CD4-positive, CD25-positive, alpha-beta regulatory T cell (primary cell): ENCODE measurements around the gene TUBE1. TPM values are rescaled to one million over a fixed set of nuclear protein-coding genes. Genes with fewer than 3 reads are reported as not detected.

Source experiments
- ATAC-seq, 2 donors: fragments of 150-1000 bp; cut with Tn5 transposase; one replicate each; pipeline ENCODE4 v1.10.0; 2021; ENCODE audit warnings: low read depth in 2 of 2, moderate number of reproducible peaks in 2 of 2, moderate library complexity in 1 of 2
- DNase-seq, 3 donors: peaks; one replicate each; pipeline versions ENCODE4 v3.0.0 to v3.0.0-alpha.2; 2012 to 2022; ENCODE audit warnings: mixed read lengths in 1 of 3
- H3K27ac ChIP-seq: one replicate; pipeline ENCODE4 v1.7.0; 2013; ENCODE audit warnings: mild to moderate bottlenecking, low read length; ENCODE audit not compliant: insufficient read depth, poor library complexity, severe bottlenecking
- H3K27me3 ChIP-seq: one replicate; pipeline ENCODE4 v1.7.0; 2013; ENCODE audit warnings: low read length; ENCODE audit not compliant: control insufficient read depth, insufficient read depth
- H3K36me3 ChIP-seq: one replicate; pipeline ENCODE4 v1.7.0; 2013; ENCODE audit warnings: mild to moderate bottlenecking, low read length, moderate library complexity; ENCODE audit not compliant: control insufficient read depth, insufficient read depth
- H3K4me1 ChIP-seq: 2 replicates; pipeline ENCODE4 v1.7.0; 2013; ENCODE audit warnings: mild to moderate bottlenecking, low read length; ENCODE audit not compliant: insufficient read depth, control insufficient read depth, poor library complexity, severe bottlenecking
- H3K4me3 ChIP-seq: one replicate; pipeline ENCODE4 v1.7.0; 2013; ENCODE audit warnings: low read depth, mild to moderate bottlenecking, low read length, moderate library complexity
- H3K9me3 ChIP-seq, 2 experiments: 1 replicate in 1 of 2; 2 replicates in 1 of 2; pipeline ENCODE4 v1.7.0; 2013; ENCODE audit warnings: low read length in 2 of 2, mild to moderate bottlenecking in 1 of 2, moderate library complexity in 1 of 2; ENCODE audit not compliant: control insufficient read depth in 2 of 2
- H3K27ac Mint-ChIP-seq, 3 donors: one replicate each; pipeline ENCODE4 v1.8.0; 2020 to 2022; ENCODE audit warnings: mild to moderate bottlenecking in 3 of 3, mixed read lengths in 3 of 3, moderate library complexity in 2 of 3
- H3K27me3 Mint-ChIP-seq: one replicate; pipeline ENCODE4 v1.8.0; 2022; ENCODE audit warnings: mild to moderate bottlenecking, mixed read lengths
- H3K36me3 Mint-ChIP-seq: one replicate; pipeline ENCODE4 v1.8.0; 2020; ENCODE audit warnings: mixed read lengths
- H3K4me1 Mint-ChIP-seq, 4 donors: one replicate each; pipeline ENCODE4 v1.8.0; 2020 to 2022; ENCODE audit warnings: mixed read lengths in 4 of 4, mild to moderate bottlenecking in 1 of 4
- H3K4me3 Mint-ChIP-seq, 4 donors: one replicate each; pipeline ENCODE4 v1.8.0; 2020 to 2022; ENCODE audit warnings: mild to moderate bottlenecking in 4 of 4, mixed read lengths in 4 of 4, moderate library complexity in 3 of 4
- H3K9me3 Mint-ChIP-seq, 7 donors: one replicate each; pipeline ENCODE4 v1.8.0; 2020 to 2022; ENCODE audit warnings: mixed read lengths in 7 of 7, mild to moderate bottlenecking in 3 of 7, moderate library complexity in 2 of 7
- polyA plus RNA-seq, 4 donors: library from polyadenylated mRNA; unstranded; fragments of 300-500 nt; fragmentation: Illumina TruSeq; gene quantifications; one replicate each; pipeline ENCODE4 v1.2.3, GENCODE V29; 2021
- total RNA-seq: library from RNA; stranded (reverse); gene quantifications from one replicate; pipeline ENCODE4 v1.2.3, GENCODE V29; 2022

Gene TUBE1
- total and polyA plus RNA-seq, 5 donors from 2014 or later: 11.5 to 21.4 (median 13.1) TPM

DNA sequence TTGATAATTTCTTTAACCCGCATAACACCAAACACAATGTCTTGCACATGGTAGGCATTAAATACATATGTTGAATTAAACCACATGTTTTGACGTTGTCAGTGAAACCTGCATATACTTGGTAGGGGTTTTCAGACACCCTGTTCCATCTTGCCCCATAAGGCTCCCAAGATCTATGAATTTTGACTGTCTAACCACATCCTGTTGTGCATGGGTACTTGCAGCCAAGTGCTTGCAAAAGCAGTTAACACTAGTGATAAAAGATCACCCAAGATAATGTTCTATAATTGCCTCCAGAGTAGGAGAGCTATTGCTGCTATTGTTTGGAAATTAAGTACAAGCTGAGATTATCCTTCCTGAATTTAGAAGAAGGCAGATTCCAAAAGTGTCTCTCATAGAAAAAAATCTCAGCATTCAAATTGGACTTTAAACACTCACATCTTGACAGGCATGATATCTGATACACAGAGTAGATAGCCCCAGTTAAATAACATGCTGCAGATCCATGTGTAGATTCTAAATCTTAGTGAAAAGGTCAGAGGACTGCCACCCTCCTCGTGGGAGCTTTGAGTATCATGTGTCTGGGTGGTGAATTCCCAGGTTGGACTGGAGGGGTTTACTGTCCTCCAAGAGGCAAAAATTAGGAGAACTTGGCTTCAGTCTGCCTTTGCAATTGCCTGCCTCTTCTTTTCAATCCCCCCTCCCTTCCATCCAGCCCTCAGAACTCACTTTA lies 59.2 kb downstream of the TUBE1 start:
- Mint-ChIP-seq H3K27me3 (no peaks in the 10 kb centered on the region), H3K4me3 (peak overlapping the region; percentile 65 to 81 (median 79)), H3K36me3 (peaks cover 11% of the 10 kb centered on the region), H3K27ac (peak overlapping the region; percentile 93 to 96 (median 95)), H3K4me1 (peaks cover 24 to 74% (median 56%) of the 10 kb centered on the region in 4 donors), H3K9me3 (peaks cover 0 to 17% (median 6%) of the 10 kb centered on the region in 7 donors)
- Histone ChIP-seq H3K36me3 (no peaks in the 10 kb centered on the region), H3K27ac (peak overlapping the region; percentile 81), H3K4me1 (peaks cover 51% of the 10 kb centered on the region), H3K9me3 (no peaks in the 10 kb centered on the region), H3K27me3 (no peaks in the 10 kb centered on the region), H3K4me3 (peak overlapping the region; percentile 68)
- DNase-seq (peak; percentile 35 to 94 (median 85)), ATAC-seq (peak; percentile 96 to 98)

- H3K4me3 Mint-ChIP-seq: peak overlapping the region in 1 of 4 donors; percentile 8
- H3K36me3 Mint-ChIP-seq: peaks cover 11% of the 10 kb centered on the region
- peaks cover 24 to 83% (median 64%) of the 10 kb centered on the region in 4 donors for H3K4me1 Mint-ChIP-seq
- no peak for ATAC-seq
- Histone ChIP-seq H3K9me3 (no peaks in the 10 kb centered on the region), H3K36me3 (no peaks in the 10 kb centered on the region), H3K27ac (peak overlapping the region; percentile 81), H3K4me1 (peaks cover 59% of the 10 kb centered on the region), H3K27me3 (no peaks in the 10 kb centered on the region), H3K4me3 (no peak overlapping the region)
- H3K27me3 Mint-ChIP-seq: no peaks in the 10 kb centered on the region
- peaks cover 0 to 17% (median 6%) of the 10 kb centered on the region in 7 donors for H3K9me3 Mint-ChIP-seq
- no peak for DNase-seq
- peak overlapping the region; percentile 93 to 96 (median 95) for H3K27ac Mint-ChIP-seq
Measured at GRCh38 chr6:112026933-112027332, 60.3 kb downstream of the TUBE1 start.

- Mint-ChIP-seq H3K4me1 (peaks cover 14 to 76% (median 49%) of the 10 kb centered on the region in 4 donors), H3K36me3 (peaks cover 11% of the 10 kb centered on the region), H3K9me3 (peaks cover 0 to 17% (median 6%) of the 10 kb centered on the region in 7 donors), H3K27ac (peak overlapping the region; percentile 4 to 82 (median 37)), H3K4me3 (peak overlapping the region in 1 of 4 donors; percentile 8), H3K27me3 (no peaks in the 10 kb centered on the region)
- Histone ChIP-seq H3K27ac (no peak overlapping the region), H3K27me3 (no peaks in the 10 kb centered on the region), H3K4me1 (peaks cover 45% of the 10 kb centered on the region), H3K4me3 (no peak overlapping the region), H3K9me3 (no peaks in the 10 kb centered on the region), H3K36me3 (no peaks in the 10 kb centered on the region)
- ATAC-seq (no peak), DNase-seq (no peak)
Measured at GRCh38 chr6:112024464-112024863, 62.8 kb downstream of the TUBE1 start.

DNA sequence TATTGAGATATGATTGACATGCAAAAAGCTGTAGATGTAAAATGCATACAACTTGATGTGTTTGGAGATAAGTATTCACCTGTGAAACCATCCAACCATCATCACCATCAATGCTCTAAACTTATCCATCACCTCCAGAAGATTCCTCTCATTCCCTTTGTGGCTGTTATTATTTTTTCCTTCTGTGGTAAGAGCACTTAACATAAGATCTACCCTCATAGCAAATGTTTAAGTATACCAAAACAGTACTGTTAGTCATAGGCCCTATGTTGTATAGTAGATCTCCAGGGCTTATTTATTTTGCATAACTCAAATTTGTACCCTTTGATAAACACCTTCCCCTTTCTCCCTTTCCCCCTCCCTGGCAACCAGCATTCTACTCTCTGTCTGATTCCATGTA lies 64.5 kb downstream of the TUBE1 start:
- H3K36me3 Mint-ChIP-seq: peaks cover 11% of the 10 kb centered on the region
- ATAC-seq (no peak), DNase-seq (no peak)
- H3K4me3 ChIP-seq: no peak overlapping the region
- no peak overlapping the region for H3K4me3 Mint-ChIP-seq
- peaks cover 3% of the 10 kb centered on the region for H3K27me3 Mint-ChIP-seq
- H3K36me3 ChIP-seq: no peaks in the 10 kb centered on the region
- peaks cover 3 to 66% (median 34%) of the 10 kb centered on the region in 4 donors for H3K4me1 Mint-ChIP-seq
- peak overlapping the region in 2 of 3 donors; percentile 30 to 37 for H3K27ac Mint-ChIP-seq
- no peak overlapping the region for H3K27ac ChIP-seq
- H3K4me1 ChIP-seq: peaks cover 28% of the 10 kb centered on the region
- no peaks in the 10 kb centered on the region for H3K9me3 ChIP-seq
- H3K9me3 Mint-ChIP-seq: peaks cover 0 to 17% (median 5%) of the 10 kb centered on the region in 7 donors
- no peaks in the 10 kb centered on the region for H3K27me3 ChIP-seq

- Mint-ChIP-seq H3K4me3 (peak overlapping the region in 2 of 4 donors; percentile 11 to 17), H3K9me3 (peaks cover 0 to 17% (median 3%) of the 10 kb centered on the region in 7 donors), H3K36me3 (peaks cover 11% of the 10 kb centered on the region), H3K4me1 (peaks cover 1 to 66% (median 26%) of the 10 kb centered on the region in 4 donors), H3K27ac (peak overlapping the region; percentile 45 to 77 (median 59)), H3K27me3 (peaks cover 9% of the 10 kb centered on the region)
- Histone ChIP-seq H3K4me3 (peak overlapping the region; percentile 21), H3K27me3 (no peaks in the 10 kb centered on the region), H3K9me3 (no peaks in the 10 kb centered on the region), H3K27ac (no peak overlapping the region), H3K4me1 (peaks cover 18% of the 10 kb centered on the region), H3K36me3 (no peaks in the 10 kb centered on the region)
- ATAC-seq: no peak
- peak in 1 of 3 donors; percentile 64 for DNase-seq
Measured at GRCh38 chr6:112021691-112022310, 65.5 kb downstream of the TUBE1 start.

Other genes with a start within 250 kb of the TUBE1 start
- 592 TPM for gene FYN, start 214.0 kb downstream of the TUBE1 start, total RNA-seq
- gene FYN, start 214.0 kb downstream of the TUBE1 start, polyA plus RNA-seq: 100 to 1,000 TPM; 267 to 320 (median 288) TPM
- not detected for gene CCN6, start 33.4 kb downstream of the TUBE1 start, total RNA-seq
- gene CCN6, start 33.4 kb downstream of the TUBE1 start, polyA plus RNA-seq: under 1 TPM in 3 of 4 donors, not detected in 1; 0.06 to 0.39 (median 0.11) TPM
- gene FAM229B, start 109 bp upstream of the TUBE1 start, total RNA-seq: 0.49 TPM
- 1 to 10 TPM; 1.9 to 5.2 (median 4.3) TPM for gene FAM229B, start 109 bp upstream of the TUBE1 start, polyA plus RNA-seq
- gene LAMA4, start 167.1 kb upstream of the TUBE1 start, total RNA-seq: not detected
- not detected for gene LAMA4, start 167.1 kb upstream of the TUBE1 start, polyA plus RNA-seq